Glutamatergic neuron (in vitro differentiated cells): ENCODE results near the gene NRXN3. TPM values are rescaled to one million over a fixed set of nuclear protein-coding genes. Genes with fewer than 3 reads are reported as not detected.

Source experiments
- DNase-seq: peaks from one replicate; pipeline ENCODE4 v3.0.0; 2022
- H3K27ac Mint-ChIP-seq: one replicate; pipeline ENCODE4 v1.8.0; 2020; ENCODE audit warnings: mild to moderate bottlenecking, mixed read lengths, inconsistent platforms; ENCODE audit not compliant: unreplicated experiment
- H3K27me3 Mint-ChIP-seq: one replicate; pipeline ENCODE4 v1.8.0; 2020; ENCODE audit warnings: mild to moderate bottlenecking, moderate library complexity, mixed read lengths, inconsistent platforms; ENCODE audit not compliant: unreplicated experiment
- H3K36me3 Mint-ChIP-seq: one replicate; pipeline ENCODE4 v1.8.0; 2020; ENCODE audit warnings: mild to moderate bottlenecking, mixed read lengths, inconsistent platforms; ENCODE audit not compliant: unreplicated experiment
- H3K4me1 Mint-ChIP-seq: one replicate; pipeline ENCODE4 v1.8.0; 2020; ENCODE audit warnings: mild to moderate bottlenecking, low read depth, mixed read lengths, inconsistent platforms; ENCODE audit not compliant: unreplicated experiment
- H3K4me3 Mint-ChIP-seq: one replicate; pipeline ENCODE4 v1.8.0; 2020; ENCODE audit warnings: mild to moderate bottlenecking, mixed read lengths, inconsistent platforms; ENCODE audit not compliant: unreplicated experiment
- H3K9me3 Mint-ChIP-seq: one replicate; pipeline ENCODE4 v1.8.0; 2020; ENCODE audit warnings: mild to moderate bottlenecking, moderate library complexity, mixed read lengths, inconsistent platforms; ENCODE audit not compliant: unreplicated experiment
- CTCF ChIP-seq: fragments of 200-600 bp; sonication (generic); IDR thresholded peaks from one replicate; pipeline ENCODE4 v1.5.0; 2021; ENCODE audit not compliant: partially characterized antibody, unreplicated experiment
- total RNA-seq: library from RNA; stranded (reverse); fragmentation: NEBNext Ultra II Directional; extraction: Animal tissue kit (Norgen Biotek cat#: 25700); gene quantifications from one replicate; pipeline ENCODE4 v1.2.1, GENCODE V29; 2021; ENCODE audit not compliant: unreplicated experiment

Gene NRXN3
- total RNA-seq, 1 donor from 2014 or later, result 1.2 TPM

DNA sequence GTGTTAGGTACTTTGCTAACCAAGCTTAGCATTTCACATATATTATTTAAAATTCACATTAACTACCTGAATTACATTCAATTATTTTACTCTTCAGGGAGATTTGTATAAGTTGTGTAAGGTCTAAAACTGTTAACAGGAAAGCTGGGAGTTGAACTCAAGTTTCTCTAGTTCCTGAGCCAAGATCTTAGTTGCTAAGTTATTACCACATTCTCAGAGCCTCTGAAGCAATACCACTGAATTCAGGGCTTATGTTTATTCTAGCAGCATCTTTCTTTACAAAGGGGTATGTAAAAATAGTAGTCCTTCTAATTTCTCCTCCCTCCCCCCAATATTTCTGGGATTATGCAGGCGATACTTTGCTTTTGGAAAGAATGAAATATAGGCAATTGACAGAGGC lies 1254.3 kb downstream of the NRXN3 start:
- peaks cover 2% of the 10 kb centered on the region for H3K9me3 Mint-ChIP-seq
- no peak overlapping the region for H3K27ac Mint-ChIP-seq
- H3K4me1 Mint-ChIP-seq, result peaks cover 8% of the 10 kb centered on the region
- no peaks in the 10 kb centered on the region for H3K27me3 Mint-ChIP-seq
- H3K4me3 Mint-ChIP-seq, result no peak overlapping the region
- DNase-seq, result no peak
- no peaks in the 10 kb centered on the region for H3K36me3 Mint-ChIP-seq
- no peak for TF ChIP-seq CTCF

DNA sequence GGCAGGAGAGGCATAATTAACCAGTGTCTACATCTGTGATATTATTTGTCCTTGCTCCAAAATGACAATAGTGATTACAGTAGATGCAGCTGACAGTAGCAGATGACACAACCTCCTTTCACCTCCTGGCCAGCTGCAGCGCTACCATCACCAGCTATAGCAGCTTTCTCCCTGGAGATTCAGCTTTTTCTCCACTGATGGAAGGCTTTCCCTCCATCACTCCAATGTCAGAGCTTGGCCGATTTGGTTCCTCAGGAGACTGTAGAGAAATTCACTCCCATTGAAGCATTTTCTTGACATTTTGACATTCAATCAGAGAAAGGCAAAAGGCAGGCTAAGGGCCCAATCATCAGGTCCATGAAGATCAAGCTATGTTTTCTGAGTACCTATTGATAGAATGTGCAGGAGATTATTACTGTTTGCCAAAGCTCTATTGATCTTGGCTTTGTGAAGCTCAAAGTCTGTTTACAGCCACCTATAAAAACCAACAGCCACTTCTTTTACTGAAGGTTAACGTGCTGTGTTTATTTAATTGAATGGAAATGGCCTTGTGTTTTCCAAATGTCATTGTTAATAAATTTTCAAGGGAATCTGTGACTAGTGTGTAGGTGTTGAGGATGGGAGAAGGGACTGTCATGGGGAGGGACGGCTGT lies 1256.1 kb downstream of the NRXN3 start:
- Mint-ChIP-seq H3K36me3 (no peaks in the 10 kb centered on the region), H3K9me3 (peaks cover 2% of the 10 kb centered on the region), H3K4me3 (no peak overlapping the region), H3K4me1 (peaks cover 8% of the 10 kb centered on the region), H3K27me3 (no peaks in the 10 kb centered on the region), H3K27ac (no peak overlapping the region)
- no peak for TF ChIP-seq CTCF
- DNase-seq, result no peak

GRCh38 chr14:79432640-79433039 lies 1262.5 kb downstream of the NRXN3 start:
- DNase-seq, result no peak
- no peak overlapping the region for H3K27ac Mint-ChIP-seq
- no peaks in the 10 kb centered on the region for H3K36me3 Mint-ChIP-seq
- H3K9me3 Mint-ChIP-seq, result no peaks in the 10 kb centered on the region
- no peak overlapping the region for H3K4me3 Mint-ChIP-seq
- H3K27me3 Mint-ChIP-seq, result no peaks in the 10 kb centered on the region
- no peak for TF ChIP-seq CTCF
- peaks cover 7% of the 10 kb centered on the region for H3K4me1 Mint-ChIP-seq

- Mint-ChIP-seq H3K36me3 (no peaks in the 10 kb centered on the region), H3K9me3 (no peaks in the 10 kb centered on the region), H3K27me3 (no peaks in the 10 kb centered on the region), H3K4me1 (peaks cover 7% of the 10 kb centered on the region), H3K4me3 (no peak overlapping the region), H3K27ac (no peak overlapping the region)
- TF ChIP-seq CTCF, result no peak
- DNase-seq, result no peak
Measured at GRCh38 chr14:79436335-79436734, 1266.2 kb downstream of the NRXN3 start.

DNA sequence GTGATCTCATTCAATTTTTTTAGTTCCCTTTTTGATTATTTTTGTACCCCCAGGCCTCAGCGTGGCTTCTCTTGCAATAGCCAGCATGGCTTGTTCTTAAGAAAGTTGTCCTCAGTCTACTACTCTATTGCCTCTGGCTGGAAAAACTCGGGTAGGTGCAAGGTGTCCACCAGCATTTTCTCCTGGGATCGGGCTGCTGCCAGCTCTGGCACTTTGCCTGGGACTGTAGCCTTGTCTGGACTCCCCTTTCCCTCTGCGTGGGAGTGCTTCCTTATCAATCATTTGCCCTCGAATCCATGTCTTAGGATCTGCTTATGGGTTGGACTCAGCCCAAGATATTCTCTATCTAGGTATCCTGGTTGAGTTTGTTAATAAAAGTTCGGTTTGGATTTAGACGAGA lies 1267.8 kb downstream of the NRXN3 start:
- H3K27ac Mint-ChIP-seq, result no peak overlapping the region
- no peak for DNase-seq
- H3K4me1 Mint-ChIP-seq, result peaks cover 10% of the 10 kb centered on the region
- TF ChIP-seq CTCF, result no peak
- H3K4me3 Mint-ChIP-seq, result no peak overlapping the region
- no peaks in the 10 kb centered on the region for H3K9me3 Mint-ChIP-seq
- no peaks in the 10 kb centered on the region for H3K27me3 Mint-ChIP-seq
- no peaks in the 10 kb centered on the region for H3K36me3 Mint-ChIP-seq
